Measurements from ENCODE around the gene TNFAIP8L3.
"Not testable (repeated sequence)": the region's sequence is repeated elsewhere in the genome, so short reads cannot be mapped to it uniquely, and the experiment has no call there.

The TNFAIP8L3 gene

GRCh38 chr15:51051776-51052175 is 42.9 kb downstream of the TNFAIP8L3 start:
- DNase-seq = peak; percentile 67

- no peak for DNase-seq
Observed at GRCh38 chr15:51049081-51049480, 45.6 kb downstream of the TNFAIP8L3 start.

GRCh38 chr15:51048308-51048707 is 46.4 kb downstream of the TNFAIP8L3 start:
- no peak for DNase-seq

GRCh38 chr15:51046799-51047449 is 47.8 kb downstream of the TNFAIP8L3 start:
- DNase-seq = no peak

- no peak for DNase-seq
Observed at GRCh38 chr15:51046016-51046415, 48.7 kb downstream of the TNFAIP8L3 start.

GRCh38 chr15:51044037-51044727 is 50.5 kb downstream of the TNFAIP8L3 start:
- no peak for DNase-seq

- DNase-seq = no peak
Observed at GRCh38 chr15:51038974-51039319, 55.8 kb downstream of the TNFAIP8L3 start.

GRCh38 chr15:51038162-51038973 is 56.3 kb downstream of the TNFAIP8L3 start:
- no peak for DNase-seq

- DNase-seq = not testable (repeated sequence)
Observed at GRCh38 chr15:51037474-51037873, 57.2 kb downstream of the TNFAIP8L3 start.

- DNase-seq = no peak
Observed at GRCh38 chr15:51030649-51031316, 63.9 kb downstream of the TNFAIP8L3 start.

- DNase-seq = no peak
Observed at GRCh38 chr15:51025454-51025846, 69.3 kb downstream of the TNFAIP8L3 start.

GRCh38 chr15:51024735-51025453 is 69.8 kb downstream of the TNFAIP8L3 start:
- DNase-seq = no peak

GRCh38 chr15:51023499-51023898 is 71.2 kb downstream of the TNFAIP8L3 start:
- no peak for DNase-seq

GRCh38 chr15:51022206-51022605 is 72.5 kb downstream of the TNFAIP8L3 start:
- no peak for DNase-seq

- DNase-seq = no peak
Observed at GRCh38 chr15:51016615-51017014, 78.1 kb downstream of the TNFAIP8L3 start.

- no peak for DNase-seq
Observed at GRCh38 chr15:51011212-51011611, 83.5 kb downstream of the TNFAIP8L3 start.

GRCh38 chr15:51007131-51007666 is 87.5 kb downstream of the TNFAIP8L3 start:
- no peak for DNase-seq

Measured in left hindlimb (tissue), 1 donor.